Vagina (tissue), 2 donors: ENCODE data around the gene GMEB1.

Experiments
- CTCF ChIP-seq, 3 experiments: fragments of 450-650 bp in 2 of 3; fragments of 200-600 bp in 1 of 3; sonication (generic) in 1 of 3; IDR thresholded peaks; one replicate each; pipeline ENCODE4 v1.5.1; 2017 to 2019; ENCODE audit warnings: antibody characterized with exemption in 3 of 3, mild to moderate bottlenecking in 2 of 3, moderate library complexity in 2 of 3
- POLR2A ChIP-seq, 2 donors: fragments of 450-650 bp; IDR thresholded peaks; one replicate each; pipeline ENCODE4 v1.6.1; 2017; ENCODE audit warnings: antibody characterized with exemption in 2 of 2, mild to moderate bottlenecking in 2 of 2, moderate library complexity in 2 of 2
- POLR2AphosphoS5 ChIP-seq, 2 donors: sonication (generic); formaldehyde crosslinking; IDR thresholded peaks; one replicate each; pipeline ENCODE4 v1.9.0; 2017; ENCODE audit warnings: antibody characterized with exemption in 2 of 2, mild to moderate bottlenecking in 2 of 2, low read depth in 1 of 2; ENCODE audit not compliant: insufficient read depth in 1 of 2

DNA sequence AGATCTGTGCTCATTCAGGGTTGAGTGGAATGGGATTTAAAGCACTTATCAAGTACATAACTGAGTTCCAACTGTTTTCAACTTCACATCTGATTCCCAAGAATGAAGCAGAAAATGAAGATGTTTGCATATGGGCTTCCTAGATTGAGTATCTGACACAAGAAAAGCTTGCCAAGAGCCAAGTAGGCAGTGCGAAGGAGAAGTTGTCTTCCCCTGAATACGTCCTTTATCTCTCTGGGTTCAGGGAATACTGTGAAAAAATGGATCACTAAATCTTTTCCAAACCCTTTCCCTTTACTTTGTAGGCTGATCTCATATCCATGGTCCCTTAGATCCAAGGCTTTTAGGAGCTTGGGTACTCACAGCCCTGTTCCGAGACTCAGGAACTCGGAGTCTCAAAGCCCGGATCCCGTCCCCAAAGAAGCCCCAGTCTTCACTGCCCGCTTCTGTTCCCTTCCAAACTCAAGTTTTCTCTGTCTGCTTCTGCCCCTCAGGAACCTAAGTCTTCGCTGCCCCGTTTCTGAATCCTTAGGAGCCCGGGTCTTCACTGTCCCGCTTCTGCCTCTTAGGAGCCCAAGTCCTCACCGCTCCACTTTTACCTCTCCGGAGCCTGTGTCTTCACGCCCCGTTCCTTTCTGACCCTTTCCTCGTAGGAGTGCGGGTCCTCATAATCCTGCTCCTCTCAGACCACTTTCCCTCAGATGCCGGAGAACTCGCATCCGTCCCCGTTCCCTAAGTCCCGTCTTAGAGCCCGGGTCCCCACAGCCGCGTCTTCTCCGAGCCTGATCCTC lies 26.3 kb upstream of the GMEB1 start:
- no peak for TF ChIP-seq CTCF (IDR thresholded peaks at IDR 0.05)
- TF ChIP-seq POLR2AphosphoS5 (IDR thresholded peaks at IDR 0.05; ENCODE audit: insufficient read depth in 1 of 2, low read depth in 1 of 2) = no peak
- TF ChIP-seq POLR2A (IDR thresholded peaks at IDR 0.05) = no peak
